ENCODE measurements around the gene FSIP1.

FSIP1 gene

GRCh38 chr15:39697509-39697908, 85.1 kb downstream of the FSIP1 start:
- TF ChIP-seq CTCF (IDR thresholded peaks at IDR 0.05; ENCODE audit: insufficient read depth, low read depth, low read length, missing control alignments), result no peak
- H3K4me3 ChIP-seq (ENCODE audit: low read length), result no peak overlapping the region
- no peak for DNase-seq (ENCODE audit: low read depth)

- H3K4me3 ChIP-seq (ENCODE audit: low read length), result no peak overlapping the region
- peak; percentile 27 for DNase-seq (ENCODE audit: low read depth)
- no peak for TF ChIP-seq CTCF (IDR thresholded peaks at IDR 0.05; ENCODE audit: insufficient read depth, low read depth, low read length, missing control alignments)
These were observed 86.8 kb downstream of the FSIP1 start for GRCh38 chr15:39695793-39696192.

- DNase-seq (ENCODE audit: low read depth), result peak; percentile 46
- TF ChIP-seq CTCF (IDR thresholded peaks at IDR 0.05; ENCODE audit: insufficient read depth, low read depth, low read length, missing control alignments), result no peak
- H3K4me3 ChIP-seq (ENCODE audit: low read length), result no peak overlapping the region
These were observed 90.0 kb downstream of the FSIP1 start for GRCh38 chr15:39692356-39693327.

GRCh38 chr15:39690881-39691634, 91.6 kb downstream of the FSIP1 start:
- H3K4me3 ChIP-seq (ENCODE audit: low read length), result no peak overlapping the region
- no peak for DNase-seq (ENCODE audit: low read depth)
- TF ChIP-seq CTCF (IDR thresholded peaks at IDR 0.05; ENCODE audit: insufficient read depth, low read depth, low read length, missing control alignments), result no peak

GRCh38 chr15:39687965-39688364, 94.7 kb downstream of the FSIP1 start:
- H3K4me3 ChIP-seq (ENCODE audit: low read length), result no peak overlapping the region
- DNase-seq (ENCODE audit: low read depth), result no peak
- TF ChIP-seq CTCF (IDR thresholded peaks at IDR 0.05; ENCODE audit: insufficient read depth, low read depth, low read length, missing control alignments), result no peak

- DNase-seq (ENCODE audit: low read depth), result peak; percentile 63
- TF ChIP-seq CTCF (IDR thresholded peaks at IDR 0.05; ENCODE audit: insufficient read depth, low read depth, low read length, missing control alignments), result peak; percentile 80
- H3K4me3 ChIP-seq (ENCODE audit: low read length), result no peak overlapping the region
These were observed 96.5 kb downstream of the FSIP1 start for GRCh38 chr15:39685999-39686613.

All from epithelial cell of esophagus (primary cell).